Effector memory CD4-positive, alpha-beta T cell (primary cell): ENCODE data around the gene CD200R1.

Source experiments
- DNase-seq, 3 donors: peaks; one replicate each; pipeline ENCODE4 v3.0.0-alpha.2; 2020
- H3K27ac ChIP-seq: 2 replicates; pipeline ENCODE4 v1.7.0; 2013; ENCODE audit warnings: mild to moderate bottlenecking, low read length, moderate library complexity; ENCODE audit not compliant: insufficient read depth, poor library complexity, severe bottlenecking
- H3K27me3 ChIP-seq: replicated peaks from 2 replicates; pipeline ENCODE4 v1.7.0; 2013; ENCODE audit warnings: mild to moderate bottlenecking, low read length; ENCODE audit not compliant: insufficient read depth, control insufficient read depth, poor library complexity, severe bottlenecking
- H3K36me3 ChIP-seq: 2 replicates; pipeline ENCODE4 v1.7.0; 2013; ENCODE audit warnings: mild to moderate bottlenecking, low read length, moderate library complexity; ENCODE audit not compliant: control insufficient read depth, insufficient read depth
- H3K4me1 ChIP-seq: 2 replicates; pipeline ENCODE4 v1.7.0; 2013; ENCODE audit warnings: low read length, mild to moderate bottlenecking; ENCODE audit not compliant: control insufficient read depth, insufficient read depth, poor library complexity, severe bottlenecking
- H3K4me3 ChIP-seq: 2 replicates; pipeline ENCODE4 v1.7.0; 2013; ENCODE audit warnings: low read length, low read depth, mild to moderate bottlenecking; ENCODE audit not compliant: insufficient read depth, poor library complexity, severe bottlenecking
- H3K9me3 ChIP-seq: 2 replicates; pipeline ENCODE4 v1.7.0; 2013; ENCODE audit warnings: mild to moderate bottlenecking, low read length, moderate library complexity; ENCODE audit not compliant: control insufficient read depth

CD200R1 gene

GRCh38 chr3:112897791-112898190 is 77.1 kb downstream of the CD200R1 start:
- no peaks in the 10 kb centered on the region for H3K9me3 ChIP-seq
- H3K4me1 ChIP-seq: no peaks in the 10 kb centered on the region
- no peaks in the 10 kb centered on the region for H3K36me3 ChIP-seq
- DNase-seq: no peak
- no peak overlapping the region for H3K4me3 ChIP-seq
- H3K27me3 ChIP-seq: no peaks in the 10 kb centered on the region
- H3K27ac ChIP-seq: no peak overlapping the region

- Histone ChIP-seq H3K27me3 (no peaks in the 10 kb centered on the region), H3K4me1 (no peaks in the 10 kb centered on the region), H3K27ac (no peak overlapping the region), H3K36me3 (no peaks in the 10 kb centered on the region), H3K9me3 (no peaks in the 10 kb centered on the region), H3K4me3 (no peak overlapping the region)
- DNase-seq: no peak
These were observed 80.6 kb downstream of the CD200R1 start for GRCh38 chr3:112894258-112894657.

- Histone ChIP-seq H3K27me3 (no peaks in the 10 kb centered on the region), H3K4me1 (no peaks in the 10 kb centered on the region), H3K36me3 (no peaks in the 10 kb centered on the region), H3K27ac (no peak overlapping the region), H3K9me3 (no peaks in the 10 kb centered on the region), H3K4me3 (no peak overlapping the region)
- no peak for DNase-seq
These were observed 85.5 kb downstream of the CD200R1 start for GRCh38 chr3:112889357-112889756.

GRCh38 chr3:112888381-112889085 is 86.4 kb downstream of the CD200R1 start:
- H3K4me3 ChIP-seq: no peak overlapping the region
- no peaks in the 10 kb centered on the region for H3K4me1 ChIP-seq
- no peaks in the 10 kb centered on the region for H3K27me3 ChIP-seq
- no peak for DNase-seq
- H3K9me3 ChIP-seq: no peaks in the 10 kb centered on the region
- no peaks in the 10 kb centered on the region for H3K36me3 ChIP-seq
- H3K27ac ChIP-seq: no peak overlapping the region

GRCh38 chr3:112884678-112885290 is 90.1 kb downstream of the CD200R1 start:
- Histone ChIP-seq H3K27me3 (no peaks in the 10 kb centered on the region), H3K4me1 (no peaks in the 10 kb centered on the region), H3K9me3 (no peaks in the 10 kb centered on the region), H3K27ac (no peak overlapping the region), H3K4me3 (no peak overlapping the region), H3K36me3 (no peaks in the 10 kb centered on the region)
- DNase-seq: no peak

GRCh38 chr3:112881891-112882290 is 93.0 kb downstream of the CD200R1 start:
- no peaks in the 10 kb centered on the region for H3K9me3 ChIP-seq
- no peak for DNase-seq
- no peak overlapping the region for H3K4me3 ChIP-seq
- no peak overlapping the region for H3K27ac ChIP-seq
- no peaks in the 10 kb centered on the region for H3K27me3 ChIP-seq
- no peaks in the 10 kb centered on the region for H3K4me1 ChIP-seq
- no peaks in the 10 kb centered on the region for H3K36me3 ChIP-seq

- Histone ChIP-seq H3K27me3 (no peaks in the 10 kb centered on the region), H3K36me3 (no peaks in the 10 kb centered on the region), H3K27ac (no peak overlapping the region), H3K4me1 (no peaks in the 10 kb centered on the region), H3K4me3 (no peak overlapping the region), H3K9me3 (no peaks in the 10 kb centered on the region)
- DNase-seq: no peak
These were observed 99.3 kb downstream of the CD200R1 start for GRCh38 chr3:112875561-112875960.

GRCh38 chr3:112874725-112875124 is 100.2 kb downstream of the CD200R1 start:
- H3K36me3 ChIP-seq: no peaks in the 10 kb centered on the region
- DNase-seq: no peak
- no peaks in the 10 kb centered on the region for H3K4me1 ChIP-seq
- no peaks in the 10 kb centered on the region for H3K9me3 ChIP-seq
- no peaks in the 10 kb centered on the region for H3K27me3 ChIP-seq
- no peak overlapping the region for H3K27ac ChIP-seq
- H3K4me3 ChIP-seq: no peak overlapping the region

- Histone ChIP-seq H3K4me3 (no peak overlapping the region), H3K9me3 (no peaks in the 10 kb centered on the region), H3K27me3 (no peaks in the 10 kb centered on the region), H3K27ac (no peak overlapping the region), H3K4me1 (no peaks in the 10 kb centered on the region), H3K36me3 (no peaks in the 10 kb centered on the region)
- no peak for DNase-seq
These were observed 101.3 kb downstream of the CD200R1 start for GRCh38 chr3:112873632-112874031.

GRCh38 chr3:112871735-112872134 is 103.2 kb downstream of the CD200R1 start:
- H3K9me3 ChIP-seq: no peaks in the 10 kb centered on the region
- H3K36me3 ChIP-seq: no peaks in the 10 kb centered on the region

More at GRCh38 chr3:112871735-112872134, 103.2 kb downstream of the CD200R1 start:
- H3K27me3 ChIP-seq: no peaks in the 10 kb centered on the region
- H3K27ac ChIP-seq: no peak overlapping the region
- DNase-seq: no peak
- H3K4me1 ChIP-seq: no peaks in the 10 kb centered on the region
- no peak overlapping the region for H3K4me3 ChIP-seq
